ENCODE results near the gene MYRFL.
"Not testable (repeated sequence)": the region's sequence is repeated elsewhere in the genome, so short reads cannot be mapped to it uniquely, and the experiment has no call there.

MYRFL gene

GRCh38 chr12:69994086-69994485, 169.1 kb downstream of the MYRFL start:
- DNase-seq: not testable (repeated sequence)

DNA sequence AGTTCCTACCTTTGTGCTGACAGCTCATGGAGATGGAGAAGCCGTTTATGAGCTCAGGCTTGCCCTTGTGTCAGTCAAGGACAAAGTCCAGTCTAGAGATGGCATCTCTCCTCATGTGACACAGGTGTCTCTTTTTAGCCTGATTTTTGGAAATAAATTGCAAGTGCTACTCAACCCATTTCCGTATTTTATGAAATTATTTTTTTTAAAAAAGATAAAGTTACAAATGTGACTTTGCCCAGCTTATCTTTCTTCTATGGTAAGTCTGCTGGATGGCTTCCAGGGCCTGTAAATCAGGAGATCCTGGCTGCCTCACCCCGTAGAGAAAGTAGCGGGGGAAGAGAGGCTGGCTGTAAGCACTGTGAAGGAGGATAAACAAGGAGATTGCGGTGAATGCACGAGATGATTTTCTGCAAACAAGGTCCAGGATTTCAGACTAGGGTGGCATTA, 169.7 kb downstream of the MYRFL start:
- DNase-seq: no peak

- DNase-seq: no peak
Observed at GRCh38 chr12:69996241-69996640, 171.2 kb downstream of the MYRFL start.

- no peak for DNase-seq
Observed at GRCh38 chr12:69996722-69997121, 171.7 kb downstream of the MYRFL start.

- no peak for DNase-seq
Observed at GRCh38 chr12:69998011-69998410, 173.0 kb downstream of the MYRFL start.

DNA sequence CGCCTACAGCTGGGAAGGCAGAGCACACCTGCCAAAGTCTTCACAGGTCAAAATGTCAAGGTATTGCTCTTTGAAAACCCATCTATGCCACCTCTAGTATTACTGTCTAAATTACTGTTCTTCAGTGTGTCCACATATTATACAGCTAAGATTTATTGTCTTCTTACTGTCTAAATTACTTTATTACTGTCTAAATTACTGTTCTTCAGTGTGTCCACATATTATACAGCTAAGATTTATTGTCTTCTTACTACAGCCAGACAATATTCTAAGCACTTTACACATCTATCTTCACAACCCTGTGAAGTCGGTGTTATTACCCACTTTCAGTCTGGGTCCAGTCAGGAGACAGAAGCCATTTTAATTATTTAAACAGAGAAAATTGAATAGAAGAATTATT, 173.9 kb downstream of the MYRFL start:
- DNase-seq: no peak

GRCh38 chr12:69999561-69999960, 174.5 kb downstream of the MYRFL start:
- DNase-seq: no peak

- DNase-seq: no peak
Observed at GRCh38 chr12:70002097-70002911, 177.3 kb downstream of the MYRFL start.

DNA sequence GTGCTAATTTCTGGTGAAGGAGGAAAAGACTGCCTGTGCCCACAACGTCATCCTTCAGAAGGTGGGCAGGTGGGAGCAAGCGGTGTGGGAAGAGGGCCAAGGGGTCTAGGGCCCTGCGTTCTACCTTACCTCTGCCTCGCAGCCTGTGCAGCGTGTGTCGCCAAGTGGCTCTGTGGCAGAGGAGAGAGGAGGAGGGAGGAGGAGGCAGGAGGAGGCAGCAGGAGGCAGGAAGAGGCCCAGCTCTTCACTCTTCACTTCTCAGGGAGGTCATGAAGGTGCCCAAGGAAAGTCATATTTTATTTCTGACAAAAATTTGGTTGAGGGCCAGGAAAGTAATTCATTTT, 177.9 kb downstream of the MYRFL start:
- no peak for DNase-seq

- DNase-seq: no peak
Observed at GRCh38 chr12:70005864-70006618, 181.0 kb downstream of the MYRFL start.

DNA sequence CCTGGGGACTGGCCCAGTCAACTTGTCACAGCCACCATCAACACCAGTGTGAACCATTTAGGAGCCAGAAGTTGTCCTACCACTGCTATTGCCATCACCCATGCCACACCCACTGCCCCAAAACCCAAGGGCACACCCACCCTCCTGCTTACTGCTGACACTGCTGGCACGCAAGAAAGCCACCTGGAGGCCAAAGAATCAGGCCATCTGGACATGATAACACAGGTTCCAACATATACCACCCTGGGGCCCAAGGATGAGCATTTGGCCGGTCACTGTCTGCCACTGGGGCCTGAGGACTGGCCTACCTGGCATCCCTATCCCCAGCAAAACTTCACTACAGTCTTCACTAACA, 181.6 kb downstream of the MYRFL start:
- no peak for DNase-seq

- DNase-seq: no peak
Observed at GRCh38 chr12:70007687-70008086, 182.7 kb downstream of the MYRFL start.

All from CD4-positive, alpha-beta T cell treated with Interleukin-10 for 1 hour (primary cell).